Measurements from ENCODE around the gene SPOCK1.

DNA sequence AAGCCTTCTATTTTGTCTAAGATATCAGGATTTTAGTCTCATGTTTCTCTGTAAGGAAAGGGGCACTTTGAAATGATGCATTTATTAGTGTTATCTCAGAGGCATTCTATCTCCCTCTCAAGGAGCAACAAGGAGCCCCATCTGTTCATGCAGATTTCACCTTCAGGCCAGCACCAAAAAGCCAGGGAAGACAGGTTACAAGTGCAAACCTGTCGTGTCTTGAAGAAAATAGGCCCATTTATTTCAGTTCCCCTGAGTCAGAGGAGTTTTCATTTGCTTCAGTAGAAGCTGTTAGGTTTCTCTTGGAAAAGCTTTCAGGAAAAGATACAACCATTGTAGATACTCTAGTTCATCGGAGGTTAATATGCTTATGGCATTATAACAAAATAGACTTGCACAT lies 97.2 kb downstream of the SPOCK1 start:
- TF ChIP-seq POLR2AphosphoS5 (IDR thresholded peaks at IDR 0.05; ENCODE audit: borderline replicate concordance, low read depth, low read length), result no peak
- TF ChIP-seq EZH2 (IDR thresholded peaks at IDR 0.05), result no peak

All from SK-N-MC (cell line).